Ureter (tissue), 1 donor: ENCODE measurements around the gene PTPMT1. TPM values are rescaled to one million over a fixed set of nuclear protein-coding genes. Genes with fewer than 3 reads are reported as not detected.

ENCODE experiments used
- DNase-seq: peaks from one replicate; pipeline ENCODE4 v3.0.0-alpha.2; 2020; ENCODE audit warnings: low spot score
- total RNA-seq: library from RNA; stranded (reverse); gene quantifications from one replicate; pipeline ENCODE4 v1.2.4, GENCODE V29; 2023
- donor health status: DM: yes; HTN: yes; CAD: no.

Gene PTPMT1
- total RNA-seq, 1 donor from 2014 or later = 26.8 TPM

GRCh38 chr11:47607380-47607779 is 42.0 kb downstream of the PTPMT1 start:
- DNase-seq = no peak

DNA sequence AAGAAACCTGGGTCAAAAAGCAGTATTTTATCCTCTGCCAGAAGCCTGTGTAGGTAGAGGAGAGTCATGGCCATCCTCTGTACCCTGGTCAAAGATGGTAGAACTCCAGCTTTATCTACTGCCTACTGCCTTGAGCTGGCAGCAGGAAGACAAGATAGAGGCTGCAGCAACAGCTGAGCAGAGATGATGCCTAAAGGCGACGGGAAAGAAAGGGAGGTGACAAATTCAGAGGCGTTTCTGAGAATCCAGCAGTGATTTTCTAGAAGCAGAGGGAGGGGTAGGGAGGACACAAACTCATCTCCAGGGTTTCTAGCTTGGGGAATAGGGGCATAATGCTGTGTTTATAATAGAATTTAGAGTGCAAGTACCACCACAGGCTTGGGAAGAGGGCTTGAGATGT is 44.3 kb downstream of the PTPMT1 start:
- no peak for DNase-seq

GRCh38 chr11:47611348-47611794 is 46.0 kb downstream of the PTPMT1 start:
- DNase-seq = no peak

DNA sequence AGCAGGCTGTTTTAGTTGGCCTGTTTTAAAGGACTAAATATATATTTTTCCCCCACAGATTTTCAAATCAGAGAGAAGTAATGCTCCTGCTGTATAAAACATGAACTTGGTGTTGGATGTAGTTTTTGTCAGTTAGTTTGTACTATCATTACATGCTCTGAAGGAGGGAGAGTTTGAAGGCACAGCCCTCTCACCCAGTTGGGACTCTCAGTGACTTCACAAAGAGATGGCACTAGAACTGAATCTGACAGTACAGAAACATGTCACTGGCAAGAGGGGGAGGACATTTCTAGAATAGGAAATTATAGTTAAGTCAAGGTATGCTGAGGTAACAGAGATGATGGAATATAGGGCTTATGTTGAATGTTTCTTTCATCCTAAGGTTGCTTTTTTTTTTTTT is 49.9 kb downstream of the PTPMT1 start:
- no peak for DNase-seq

GRCh38 chr11:47616726-47617416 is 51.5 kb downstream of the PTPMT1 start:
- peak; percentile 50 for DNase-seq

DNA sequence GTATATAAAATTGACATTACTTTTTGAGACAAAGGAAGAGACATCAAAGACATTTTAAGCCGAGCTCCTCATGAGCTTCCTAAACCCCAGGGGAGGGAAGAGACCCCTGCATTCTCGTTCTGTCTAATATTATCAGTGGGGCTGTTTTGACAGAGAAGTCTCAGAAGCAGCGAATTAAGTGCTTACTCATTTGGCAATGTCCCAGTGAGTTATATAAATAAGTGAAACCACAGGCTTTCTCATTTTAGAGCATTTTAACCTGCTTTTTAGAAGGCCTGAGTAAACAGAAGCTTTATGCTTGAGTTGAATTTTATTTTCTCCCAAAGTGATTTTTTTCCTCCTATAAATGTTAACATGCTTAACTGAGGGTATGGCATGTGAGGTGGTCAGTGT is 52.0 kb downstream of the PTPMT1 start:
- no peak for DNase-seq

DNA sequence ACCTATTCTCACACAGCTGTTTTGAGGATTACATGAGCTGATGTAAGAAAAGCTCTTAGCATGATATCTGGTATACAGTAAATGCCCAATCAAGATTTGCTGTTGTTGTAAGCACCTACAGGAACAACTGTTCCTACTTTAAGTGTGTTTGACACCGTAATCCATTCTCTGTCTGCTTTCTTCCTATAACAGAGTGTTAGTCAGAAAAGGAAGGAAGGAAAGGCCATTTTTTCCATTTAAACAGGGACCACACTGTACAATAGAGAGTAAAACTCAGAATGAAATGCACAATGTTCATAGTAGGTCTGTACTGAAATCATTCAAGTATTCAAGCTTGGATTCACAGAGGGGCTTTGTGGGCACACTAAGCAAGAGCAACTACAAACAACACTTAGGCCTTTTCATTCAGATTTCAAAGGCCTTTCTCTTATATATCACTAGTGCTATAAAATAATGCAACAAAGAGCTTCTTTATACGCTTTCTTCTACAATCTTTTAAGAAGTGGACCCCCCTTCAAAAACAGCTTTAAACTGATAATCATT is 55.5 kb downstream of the PTPMT1 start:
- no peak for DNase-seq

Other genes with a start within 250 kb of the PTPMT1 start
- gene MYBPC3, start 212.9 kb upstream of the PTPMT1 start, total RNA-seq = 0.18 TPM
- gene SPI1, start 187.1 kb upstream of the PTPMT1 start, total RNA-seq = 10.6 TPM
- 40.4 TPM for gene SLC39A13, start 157.0 kb upstream of the PTPMT1 start, total RNA-seq
- 87.4 TPM for gene PSMC3, start 139.2 kb upstream of the PTPMT1 start, total RNA-seq
- gene RAPSN, start 116.5 kb upstream of the PTPMT1 start, total RNA-seq = 0.44 TPM
- gene CELF1, start 12.5 kb upstream of the PTPMT1 start, total RNA-seq = 149 TPM
- 17.5 TPM for gene KBTBD4, start 13.4 kb downstream of the PTPMT1 start, total RNA-seq
- 95.5 TPM for gene NDUFS3, start 13.5 kb downstream of the PTPMT1 start, total RNA-seq
- 0.29 TPM for gene FAM180B, start 21.1 kb downstream of the PTPMT1 start, total RNA-seq
- gene C1QTNF4, start 28.8 kb downstream of the PTPMT1 start, total RNA-seq = 1.4 TPM
- gene MTCH2, start 77.0 kb downstream of the PTPMT1 start, total RNA-seq = 70.7 TPM
- gene AGBL2, start 149.8 kb downstream of the PTPMT1 start, total RNA-seq = 4.9 TPM
- gene FNBP4, start 201.7 kb downstream of the PTPMT1 start, total RNA-seq = 193 TPM